Fibroblast of skin of right biceps (primary cell): ENCODE measurements around the gene ACBD6.
"Not testable (repeated sequence)": the region's sequence is repeated elsewhere in the genome, so short reads cannot be mapped to it uniquely, and the experiment has no call there.

ENCODE experiments used
- DNase-seq: peaks from one replicate; pipeline ENCODE4 v3.0.0-alpha.2; 2013

Gene ACBD6

GRCh38 chr1:180486092-180486491 lies 16.3 kb downstream of the ACBD6 start:
- DNase-seq, result no peak

- DNase-seq, result no peak
These were observed 17.9 kb downstream of the ACBD6 start for GRCh38 chr1:180484490-180484889.

DNA sequence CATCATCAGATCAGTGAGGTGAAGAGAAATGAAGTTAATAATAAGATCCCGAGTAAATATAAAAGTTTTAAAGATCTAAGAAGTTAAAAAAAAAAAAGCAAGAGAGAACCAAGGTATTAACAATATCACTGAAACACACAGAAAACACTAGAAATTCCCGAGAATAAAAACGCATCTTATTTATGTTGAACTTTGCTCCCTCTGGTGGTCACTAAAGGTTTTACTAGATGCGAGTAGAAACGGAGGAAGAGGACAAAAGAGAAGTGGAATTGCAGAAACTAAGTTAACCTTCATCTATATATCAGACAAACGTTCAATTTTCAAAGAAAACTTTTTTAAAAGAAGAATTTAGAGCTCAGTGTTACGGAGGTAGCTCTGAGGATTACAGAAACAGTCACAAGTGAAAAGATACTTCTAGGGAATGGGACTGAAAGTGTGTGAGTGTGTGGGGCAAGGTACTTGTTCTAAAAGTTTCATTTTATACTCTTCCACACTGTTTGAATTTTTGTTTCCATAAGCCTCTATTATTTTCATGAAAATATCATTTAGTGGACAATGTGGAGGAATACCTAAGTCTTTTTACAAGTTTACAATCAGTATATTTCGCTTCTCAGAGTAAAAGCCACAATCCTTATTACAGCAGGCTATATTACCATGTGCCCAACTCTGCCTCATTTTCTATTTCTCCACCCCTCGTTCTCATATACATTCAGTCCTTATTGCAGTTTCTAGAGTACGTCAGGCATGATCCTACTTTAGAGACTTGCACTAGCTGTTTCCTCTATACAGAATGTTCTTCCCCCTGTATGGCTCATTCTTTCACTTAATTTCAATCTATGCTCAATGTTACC lies 19.7 kb downstream of the ACBD6 start:
- DNase-seq, result peak; percentile 48

- no peak for DNase-seq
These were observed 32.3 kb downstream of the ACBD6 start for GRCh38 chr1:180470031-180470430.

GRCh38 chr1:180468311-180468710 lies 34.1 kb downstream of the ACBD6 start:
- DNase-seq, result no peak

GRCh38 chr1:180462102-180462501 lies 40.3 kb downstream of the ACBD6 start:
- peak; percentile 10 for DNase-seq

GRCh38 chr1:180461682-180462081 lies 40.7 kb downstream of the ACBD6 start:
- not testable (repeated sequence) for DNase-seq

DNA sequence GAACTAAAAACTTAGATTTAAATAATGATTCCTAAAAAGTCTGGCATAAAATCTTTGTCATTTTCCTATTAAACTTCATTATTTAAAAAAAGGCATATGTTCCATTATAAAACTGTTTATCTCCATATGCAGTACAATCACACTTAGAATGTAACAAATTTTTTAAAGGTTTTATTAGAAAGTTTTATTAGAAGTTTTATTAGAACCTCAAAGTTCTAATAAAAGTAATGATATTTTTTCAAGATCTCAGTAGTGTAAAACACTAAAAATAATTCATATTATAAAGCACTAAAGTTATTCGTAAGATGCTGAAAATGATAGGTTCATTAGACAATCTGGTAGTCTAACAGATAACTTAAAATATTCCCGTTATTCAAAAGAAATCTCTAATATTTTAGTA lies 43.6 kb downstream of the ACBD6 start:
- DNase-seq, result no peak

GRCh38 chr1:180456191-180456590 lies 46.2 kb downstream of the ACBD6 start:
- no peak for DNase-seq

DNA sequence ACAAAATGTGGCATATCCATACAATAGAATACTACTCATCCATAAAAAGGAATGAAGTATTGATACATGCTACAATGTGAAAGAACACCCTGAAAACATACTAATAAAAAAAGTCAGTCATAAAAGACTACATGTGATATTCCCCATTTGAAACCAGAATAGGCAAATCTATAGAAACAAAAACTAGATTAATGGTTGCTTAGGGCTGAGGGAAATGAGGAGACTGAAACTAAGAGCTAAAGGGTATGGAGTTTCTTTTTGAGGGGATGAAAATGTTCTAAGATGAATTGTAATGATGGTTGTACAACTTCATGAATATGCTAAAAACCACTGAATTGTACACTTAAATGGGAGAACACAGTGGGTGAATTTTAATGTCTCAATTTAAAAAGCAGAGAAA lies 50.9 kb downstream of the ACBD6 start:
- no peak for DNase-seq

GRCh38 chr1:180444522-180444921 lies 57.9 kb downstream of the ACBD6 start:
- DNase-seq, result no peak

- DNase-seq, result no peak
These were observed 62.0 kb downstream of the ACBD6 start for GRCh38 chr1:180440335-180440734.

- DNase-seq, result no peak
These were observed 66.8 kb downstream of the ACBD6 start for GRCh38 chr1:180435566-180435965.

GRCh38 chr1:180433873-180434272 lies 68.5 kb downstream of the ACBD6 start:
- no peak for DNase-seq

- no peak for DNase-seq
These were observed 70.7 kb downstream of the ACBD6 start for GRCh38 chr1:180431683-180432082.

DNA sequence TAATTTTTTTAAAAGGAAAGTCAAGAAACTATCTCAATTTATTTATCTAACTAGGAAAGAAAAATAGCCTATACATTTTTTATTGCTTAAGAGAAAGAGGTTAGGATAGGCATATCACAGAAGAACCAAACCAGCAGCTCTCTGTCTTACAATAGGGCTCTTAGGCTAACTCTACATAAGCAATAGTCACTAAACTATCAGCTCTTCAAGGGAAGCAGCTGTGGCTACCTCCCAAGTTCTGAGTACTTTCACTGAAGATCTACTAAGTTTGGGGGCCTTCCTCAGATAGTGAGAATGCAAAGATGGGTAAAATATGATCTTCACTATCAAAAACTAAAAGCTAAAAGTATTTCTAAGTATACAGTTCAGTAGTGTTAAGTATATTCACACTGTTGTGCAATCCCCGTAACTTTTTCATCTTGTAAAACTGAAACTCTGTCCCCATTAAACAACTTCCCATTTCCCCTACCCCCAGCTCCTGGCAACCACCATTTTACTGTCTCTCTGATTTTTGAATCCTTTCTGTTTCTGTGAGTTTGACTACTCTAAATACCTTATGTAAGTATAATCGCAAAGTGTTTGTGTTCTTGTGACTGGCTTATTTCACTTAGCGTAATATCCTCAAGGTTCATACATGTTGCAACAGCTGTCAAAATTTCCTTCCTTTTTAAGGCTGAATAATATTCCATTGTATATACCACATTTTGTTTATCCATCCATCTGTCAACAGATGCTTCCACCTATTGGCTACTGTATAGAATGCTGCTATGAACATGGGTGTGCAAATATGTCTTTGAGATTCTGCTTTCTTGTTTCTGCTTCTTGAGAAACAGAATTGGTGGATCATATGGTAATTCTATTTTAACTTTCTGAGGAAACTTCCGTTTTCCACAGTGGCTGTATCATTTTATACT lies 73.3 kb downstream of the ACBD6 start:
- DNase-seq, result no peak

GRCh38 chr1:180425952-180426351 lies 76.4 kb downstream of the ACBD6 start:
- peak; percentile 13 for DNase-seq

- peak; percentile 26 for DNase-seq
These were observed 77.4 kb downstream of the ACBD6 start for GRCh38 chr1:180424848-180425457.

DNA sequence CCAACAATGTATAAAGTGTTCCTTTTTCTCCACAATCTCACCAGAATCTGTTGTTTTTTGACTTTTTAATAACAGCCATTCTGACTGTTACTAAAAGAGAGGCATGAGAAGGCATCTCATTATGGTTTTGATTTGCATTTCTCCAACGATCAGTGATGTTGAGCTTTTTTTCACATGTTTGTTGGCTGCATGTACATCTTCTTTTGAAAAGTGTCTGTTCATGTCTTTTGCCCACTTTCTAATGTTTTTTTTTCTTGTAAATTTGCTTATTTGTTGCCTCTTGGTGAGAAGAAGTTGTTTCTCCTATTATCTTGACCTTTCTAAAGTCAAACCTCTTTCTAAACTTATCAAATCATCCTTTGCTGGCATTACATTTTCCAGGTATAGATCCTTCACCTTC lies 80.8 kb downstream of the ACBD6 start:
- no peak for DNase-seq

DNA sequence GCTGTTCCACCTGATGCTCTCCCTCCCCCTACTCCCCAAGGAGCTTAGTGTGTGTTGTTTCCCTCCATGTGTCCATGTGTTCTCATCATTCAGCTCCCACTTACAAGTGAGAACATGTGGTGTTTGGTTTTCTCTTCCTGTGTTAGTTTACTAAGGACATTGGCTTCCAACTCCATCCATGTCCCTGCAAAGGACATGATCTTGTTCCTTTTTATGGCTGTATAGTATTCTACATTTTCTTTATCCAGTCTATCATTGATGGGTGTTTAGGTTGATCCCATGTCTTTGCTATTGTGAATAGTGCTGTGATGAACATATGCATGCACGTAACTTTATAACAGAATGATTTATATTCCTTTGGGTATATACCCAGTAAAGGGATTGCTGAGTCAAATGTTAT lies 81.2 kb downstream of the ACBD6 start:
- not testable (repeated sequence) for DNase-seq

- peak; percentile 38 for DNase-seq
These were observed 86.3 kb downstream of the ACBD6 start for GRCh38 chr1:180415985-180416633.

DNA sequence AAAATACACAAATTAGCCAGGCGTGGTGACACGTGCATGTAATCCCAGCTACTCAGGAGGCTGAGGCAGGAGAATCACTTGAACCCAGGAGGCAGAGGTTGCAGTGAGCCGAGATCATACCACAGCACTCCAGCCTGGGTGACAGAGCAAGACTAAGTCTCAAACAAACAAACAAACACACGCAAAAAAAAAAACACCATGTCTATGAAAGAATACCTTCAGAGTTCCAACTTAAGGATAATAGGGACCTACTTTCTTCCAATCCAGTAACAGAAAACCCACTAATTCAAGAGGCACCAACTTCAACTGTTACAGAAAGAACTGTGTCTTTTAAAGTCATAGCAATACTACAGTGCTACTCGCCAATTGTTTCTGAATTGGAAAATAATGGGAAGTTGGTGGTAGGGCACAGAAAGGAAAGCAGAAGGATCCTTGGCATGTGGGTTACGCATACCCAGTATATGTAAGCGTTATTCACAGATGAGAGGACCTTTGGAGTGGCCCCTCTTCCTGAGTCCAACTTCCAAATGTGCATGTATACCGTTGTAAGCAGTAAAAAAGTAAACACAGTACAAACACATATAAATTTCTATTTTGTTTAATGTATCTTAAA lies 87.0 kb downstream of the ACBD6 start:
- DNase-seq, result no peak
